Thyroid gland (tissue), 4 donors: ENCODE results near the gene IRF2BPL. TPM values are rescaled to one million over a fixed set of nuclear protein-coding genes. Genes with fewer than 3 reads are reported as not detected.

Source experiments
- DNase-seq, 2 donors: peaks; one replicate each; pipeline ENCODE4 v3.0.0-alpha.2; 2019
- H3K27ac ChIP-seq, 3 donors: fragments of 200-600 bp; sonication (generic); 1 replicate in 2 of 3; 2 replicates in 1 of 3; pipeline ENCODE4 v1.5.1; 2016 to 2019; ENCODE audit warnings: mild to moderate bottlenecking in 1 of 3, moderate library complexity in 1 of 3
- H3K27me3 ChIP-seq: fragments of 200-600 bp; sonication (generic); one replicate; pipeline ENCODE4 v1.5.1; 2019
- H3K36me3 ChIP-seq, 2 donors: fragments of 200-600 bp; sonication (generic); one replicate each; pipeline ENCODE4 v1.5.1; 2016 to 2019
- H3K4me1 ChIP-seq, 2 donors: fragments of 200-600 bp; sonication (generic); one replicate each; pipeline ENCODE4 v1.5.1; 2017 to 2019
- H3K4me3 ChIP-seq, 3 donors: fragments of 200-600 bp; sonication (generic); replicated peaks in 1 of 3; 1 replicate in 2 of 3; 2 replicates in 1 of 3; pipeline ENCODE4 v1.5.1; 2016; ENCODE audit warnings: mild to moderate bottlenecking in 1 of 3
- H3K9me3 ChIP-seq: fragments of 200-600 bp; sonication (generic); one replicate; pipeline ENCODE4 v1.5.1; 2017
- POLR2A ChIP-seq, 2 donors: fragments of 450-650 bp; IDR thresholded peaks; one replicate each; pipeline ENCODE4 v1.6.1; 2017; ENCODE audit warnings: antibody characterized with exemption in 2 of 2, mild to moderate bottlenecking in 2 of 2, moderate library complexity in 1 of 2
- WGBS, 2 donors: methylation state at CpG; one replicate each; pipeline ENCODE4 v1.1.5; 2017; 5-methylcytosine and 5-hydroxymethylcytosine counted together
- intact Hi-C: fragments of 100-400 bp; cut with DNase I; formaldehyde crosslinking; loops from one replicate; pipeline ENCODE4 v1.15.1; 2023
- total RNA-seq, 4 donors: library from RNA; depleted of rRNA; stranded (reverse); fragments of >200 nt; gene quantifications; one replicate each; pipeline ENCODE4 v1.2.3, GENCODE V29; 2016
- TF ChIP-seq, protein P1 (sequence below), 6 experiments: fragments of 200-600 bp in 3 of 6; fragments of 450-650 bp in 3 of 6; sonication (generic) in 3 of 6; IDR thresholded peaks; one replicate each; pipeline ENCODE4 v1.5.1; 2016 to 2019; ENCODE audit warnings: antibody characterized with exemption in 6 of 6, mild to moderate bottlenecking in 2 of 6, inconsistent platforms in 1 of 6, moderate library complexity in 1 of 6

IRF2BPL gene
- total RNA-seq, 4 donors from 2014 or later: 43.9 to 103 (median 78.4) TPM

- 68 to 85% methylated on average over 4 of the region's 4 CpGs for WGBS, 2 donors
- Histone ChIP-seq H3K36me3 (no peaks in the 10 kb centered on the region), H3K27ac (peak overlapping the region; percentile 99 to 100 (median 99)), H3K9me3 (no peaks in the 10 kb centered on the region), H3K4me1 (peaks cover 64 to 93% of the 10 kb centered on the region in 2 donors), H3K27me3 (no peaks in the 10 kb centered on the region), H3K4me3 (no peak overlapping the region)
- TF ChIP-seq, protein P1, sequence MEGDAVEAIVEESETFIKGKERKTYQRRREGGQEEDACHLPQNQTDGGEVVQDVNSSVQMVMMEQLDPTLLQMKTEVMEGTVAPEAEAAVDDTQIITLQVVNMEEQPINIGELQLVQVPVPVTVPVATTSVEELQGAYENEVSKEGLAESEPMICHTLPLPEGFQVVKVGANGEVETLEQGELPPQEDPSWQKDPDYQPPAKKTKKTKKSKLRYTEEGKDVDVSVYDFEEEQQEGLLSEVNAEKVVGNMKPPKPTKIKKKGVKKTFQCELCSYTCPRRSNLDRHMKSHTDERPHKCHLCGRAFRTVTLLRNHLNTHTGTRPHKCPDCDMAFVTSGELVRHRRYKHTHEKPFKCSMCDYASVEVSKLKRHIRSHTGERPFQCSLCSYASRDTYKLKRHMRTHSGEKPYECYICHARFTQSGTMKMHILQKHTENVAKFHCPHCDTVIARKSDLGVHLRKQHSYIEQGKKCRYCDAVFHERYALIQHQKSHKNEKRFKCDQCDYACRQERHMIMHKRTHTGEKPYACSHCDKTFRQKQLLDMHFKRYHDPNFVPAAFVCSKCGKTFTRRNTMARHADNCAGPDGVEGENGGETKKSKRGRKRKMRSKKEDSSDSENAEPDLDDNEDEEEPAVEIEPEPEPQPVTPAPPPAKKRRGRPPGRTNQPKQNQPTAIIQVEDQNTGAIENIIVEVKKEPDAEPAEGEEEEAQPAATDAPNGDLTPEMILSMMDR (IDR thresholded peaks at IDR 0.05): no peak
- no peak for TF ChIP-seq POLR2A (IDR thresholded peaks at IDR 0.05)
- intact Hi-C loops: no loop called here
- no peak for DNase-seq
Observed at GRCh38 chr14:77035267-77035666, 6.8 kb upstream of the IRF2BPL start.

DNA sequence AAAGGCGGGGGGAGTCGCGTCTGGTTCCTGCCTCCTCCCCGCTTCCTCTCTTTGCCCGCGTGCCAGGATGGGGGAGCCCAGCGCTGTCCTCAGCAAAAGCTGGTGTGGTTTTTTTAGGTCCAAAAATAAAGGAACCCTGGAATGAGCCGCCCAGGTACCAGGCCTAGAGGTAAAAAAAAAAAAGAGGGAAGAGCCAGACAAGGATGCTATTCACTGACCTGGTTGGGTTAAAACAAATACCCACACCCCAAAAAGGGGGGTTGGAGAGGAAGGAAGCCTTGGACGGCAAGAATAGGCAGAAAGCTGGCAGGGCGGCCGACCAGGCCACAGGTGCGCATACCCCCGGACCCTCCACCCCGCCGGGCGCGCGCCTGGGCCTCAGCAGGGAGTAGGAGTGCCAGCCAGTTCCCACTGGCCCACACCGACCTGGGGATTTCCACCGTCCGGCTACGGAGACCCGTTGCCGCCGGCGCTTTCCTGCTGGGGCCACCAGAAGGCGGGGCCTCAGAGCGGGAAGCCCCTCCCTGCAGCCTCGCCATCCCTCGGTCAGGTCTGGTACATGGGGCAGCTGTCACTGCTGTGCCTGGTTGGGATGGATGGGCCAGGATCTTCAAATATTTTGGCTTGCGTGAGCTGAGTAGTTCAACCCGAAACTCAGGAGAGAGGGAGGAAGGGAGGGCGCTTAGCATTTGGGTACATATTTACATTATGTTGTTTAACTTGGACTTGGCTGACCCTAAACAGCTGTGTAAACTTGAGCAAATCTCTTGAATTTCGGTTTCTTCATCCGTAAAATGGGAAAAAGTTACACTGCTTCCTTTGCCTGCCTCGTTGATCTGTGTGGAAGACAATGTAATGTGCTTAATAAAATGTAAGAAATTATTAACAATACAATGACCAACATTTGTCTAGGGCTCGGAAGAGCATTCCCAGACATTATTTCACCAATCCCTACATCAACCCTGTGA is 5.4 kb upstream of the IRF2BPL start:
- Histone ChIP-seq H3K4me1 (peaks cover 62 to 96% of the 10 kb centered on the region in 2 donors), H3K4me3 (peak overlapping the region; percentile 6 to 33 (median 25)), H3K27ac (peak overlapping the region; percentile 99 to 100 (median 99)), H3K9me3 (no peaks in the 10 kb centered on the region), H3K36me3 (no peaks in the 10 kb centered on the region), H3K27me3 (no peaks in the 10 kb centered on the region)
- WGBS, 2 donors: 2 to 3% methylated on average over 30 to 36 of the region's 37 CpGs
- peak; percentile 90 to 91 for DNase-seq
- peak; percentile 28 to 74 for TF ChIP-seq POLR2A (IDR thresholded peaks at IDR 0.05)
- TF ChIP-seq, protein P1 (IDR thresholded peaks at IDR 0.05): peak in 1 of 6 experiments; percentile 1
- intact Hi-C loops: no loop called here

- Histone ChIP-seq H3K4me3 (peak overlapping the region in 1 of 3 donors; percentile 33), H3K27ac (peak overlapping the region; percentile 99 to 100 (median 99)), H3K4me1 (peaks cover 54 to 88% of the 10 kb centered on the region in 2 donors), H3K27me3 (no peaks in the 10 kb centered on the region), H3K9me3 (no peaks in the 10 kb centered on the region), H3K36me3 (no peaks in the 10 kb centered on the region)
- WGBS, 2 donors: 2 to 3% methylated on average over 30 to 44 of the region's 50 CpGs
- intact Hi-C loops: no loop called here
- peak; percentile 97 for DNase-seq
- TF ChIP-seq POLR2A (IDR thresholded peaks at IDR 0.05): peak; percentile 45 to 90
- TF ChIP-seq, protein P1 (IDR thresholded peaks at IDR 0.05): peak in 2 of 6 experiments; percentile 17 to 30
Observed at GRCh38 chr14:77032844-77033621, 4.5 kb upstream of the IRF2BPL start.

DNA sequence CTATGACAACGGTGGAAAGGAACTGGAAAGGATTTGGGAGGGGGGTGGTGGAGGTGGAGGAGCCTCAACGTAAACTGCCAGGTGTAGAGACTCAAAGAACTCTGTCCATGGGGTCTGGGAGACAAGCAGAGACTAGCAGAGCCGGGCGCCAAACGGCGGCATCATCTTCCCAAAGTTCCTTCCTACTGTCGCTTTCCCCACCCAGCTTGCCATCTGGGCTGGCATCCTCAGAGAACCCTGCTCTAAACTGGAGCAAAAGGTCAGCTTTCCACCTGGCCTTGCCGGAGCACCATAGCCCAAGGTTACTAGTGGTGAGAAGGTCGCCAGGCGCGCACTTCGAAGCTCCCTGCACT is 4.0 kb upstream of the IRF2BPL start:
- H3K4me1 ChIP-seq: peaks cover 48 to 82% of the 10 kb centered on the region in 2 donors
- no peaks in the 10 kb centered on the region for H3K36me3 ChIP-seq
- H3K9me3 ChIP-seq: no peaks in the 10 kb centered on the region
- no peak for DNase-seq
- H3K27me3 ChIP-seq: no peaks in the 10 kb centered on the region
- H3K27ac ChIP-seq: peak overlapping the region; percentile 99 to 100 (median 99)
- peak in 1 of 2 donors; percentile 40 for TF ChIP-seq POLR2A (IDR thresholded peaks at IDR 0.05)
- TF ChIP-seq, protein P1 (IDR thresholded peaks at IDR 0.05): no peak
- WGBS, 2 donors: 43 to 45% methylated on average over 8 to 10 of the region's 12 CpGs
- H3K4me3 ChIP-seq: no peak overlapping the region
- intact Hi-C loops: no loop called here
